SKM-1 (cell line): ENCODE results near the gene CARD11.

ENCODE experiments used
- DNase-seq: peaks from one replicate; lab custom pipeline; 2025; ENCODE audit not compliant: unreplicated experiment; lab: John Stamatoyannopoulos, UW

Gene CARD11

DNA sequence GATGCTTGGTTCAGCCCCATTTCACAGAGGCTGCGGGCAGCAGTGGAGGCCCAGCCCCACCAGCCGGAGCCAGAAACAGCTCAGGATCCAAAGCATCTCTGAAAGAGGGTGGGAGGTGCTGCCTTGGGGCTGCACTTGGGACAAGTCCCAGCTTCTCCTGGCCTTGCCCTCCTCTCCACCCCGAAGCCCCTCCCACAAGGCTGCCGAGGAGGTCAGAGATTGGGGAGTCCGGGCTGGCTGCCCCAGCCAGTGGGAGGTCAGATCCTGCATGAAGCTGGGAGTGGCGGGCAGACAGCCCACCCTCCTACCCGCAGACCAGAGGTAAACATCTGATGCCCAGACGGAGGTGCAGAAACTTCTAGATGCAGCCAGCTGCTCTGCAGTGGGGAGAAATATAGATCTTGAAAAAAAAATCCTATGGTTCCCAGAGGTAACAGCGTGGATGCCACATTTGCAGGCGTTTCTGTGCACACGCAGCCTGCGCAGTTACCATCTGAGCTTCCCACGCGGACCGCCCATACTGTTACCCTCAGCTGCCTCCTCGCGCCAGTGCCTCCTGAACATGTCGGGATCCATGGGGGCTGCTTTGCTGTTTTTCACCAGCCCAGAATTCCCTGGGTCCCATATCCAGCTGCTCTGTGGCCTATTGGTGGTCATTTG, 162.7 kb downstream of the CARD11 start:
- no peak for DNase-seq

DNA sequence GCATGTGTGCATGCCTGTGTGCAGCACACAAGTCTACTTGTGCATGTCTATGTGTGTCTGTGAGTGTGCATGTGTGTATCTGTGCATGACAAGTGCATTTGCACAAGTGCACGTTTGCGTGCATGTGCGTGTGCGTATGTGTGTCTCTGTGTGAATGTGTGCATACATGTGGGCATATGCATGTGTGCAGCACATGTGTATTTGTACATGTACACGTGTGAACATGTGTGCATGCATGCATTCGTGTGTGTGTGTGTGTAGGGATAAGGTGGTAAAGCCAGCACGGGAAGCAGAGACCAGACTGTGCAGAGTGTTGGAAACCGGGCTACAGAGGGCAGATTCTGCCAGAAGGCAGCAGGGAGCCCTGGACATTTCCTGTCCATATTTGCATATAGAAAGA, 163.6 kb downstream of the CARD11 start:
- DNase-seq, result no peak

- DNase-seq, result no peak
These were observed 164.3 kb downstream of the CARD11 start for GRCh38 chr7:2879354-2879753.

DNA sequence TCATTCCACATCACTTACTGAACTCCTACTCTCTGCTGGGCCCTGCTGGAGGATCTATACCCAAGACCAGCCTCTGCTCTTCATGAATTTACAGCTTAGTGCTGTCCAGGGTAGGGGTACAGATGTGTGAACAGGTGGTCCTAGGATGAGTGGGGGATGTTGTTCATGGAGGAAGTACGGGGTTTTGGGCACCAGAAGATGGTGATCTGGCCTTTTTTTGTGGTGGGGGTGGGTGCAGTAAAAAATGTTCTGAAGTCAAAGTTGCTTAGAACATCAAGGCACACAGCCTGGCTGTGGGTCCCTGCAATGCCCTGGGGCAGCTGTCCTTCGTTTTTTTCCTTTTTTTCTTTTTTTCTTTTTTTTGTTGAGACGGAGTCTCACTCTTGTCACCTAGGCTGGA, 165.4 kb downstream of the CARD11 start:
- no peak for DNase-seq

DNA sequence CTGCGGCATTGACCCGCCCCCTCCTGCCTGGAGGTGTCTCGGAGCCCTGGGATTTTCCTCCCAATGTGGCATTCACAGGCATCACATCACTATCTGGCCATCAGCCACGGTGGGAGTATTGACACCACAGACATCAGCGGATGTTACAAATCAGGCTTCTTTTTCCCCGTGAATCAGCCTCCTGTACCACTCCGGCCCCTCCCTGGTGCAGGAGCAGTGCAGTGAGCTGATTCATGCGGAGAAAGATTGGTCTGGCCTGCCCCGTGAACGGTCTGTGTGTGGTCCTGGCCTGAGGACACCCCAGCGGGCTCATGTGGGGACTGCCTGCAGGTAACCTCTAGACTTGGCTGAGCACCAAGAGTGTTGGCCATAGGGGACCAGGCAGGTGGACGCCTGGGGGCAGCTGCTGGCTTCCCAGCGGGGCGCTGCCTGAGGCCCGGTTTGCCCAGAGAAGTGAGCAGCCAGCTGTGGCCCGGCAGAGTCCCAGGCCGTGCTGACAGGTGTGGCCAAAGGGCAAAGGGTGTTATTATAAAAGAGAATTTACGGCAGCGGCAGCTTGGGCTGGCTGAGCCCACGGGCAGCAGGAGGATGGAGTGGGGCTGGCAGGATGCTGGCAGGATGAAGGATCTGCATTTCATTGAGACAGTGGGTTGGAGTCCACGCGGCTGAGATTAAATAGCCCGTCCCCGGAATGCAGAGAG, 167.5 kb downstream of the CARD11 start:
- no peak for DNase-seq

- DNase-seq, result no peak
These were observed 169.7 kb downstream of the CARD11 start for GRCh38 chr7:2873686-2874551.

DNA sequence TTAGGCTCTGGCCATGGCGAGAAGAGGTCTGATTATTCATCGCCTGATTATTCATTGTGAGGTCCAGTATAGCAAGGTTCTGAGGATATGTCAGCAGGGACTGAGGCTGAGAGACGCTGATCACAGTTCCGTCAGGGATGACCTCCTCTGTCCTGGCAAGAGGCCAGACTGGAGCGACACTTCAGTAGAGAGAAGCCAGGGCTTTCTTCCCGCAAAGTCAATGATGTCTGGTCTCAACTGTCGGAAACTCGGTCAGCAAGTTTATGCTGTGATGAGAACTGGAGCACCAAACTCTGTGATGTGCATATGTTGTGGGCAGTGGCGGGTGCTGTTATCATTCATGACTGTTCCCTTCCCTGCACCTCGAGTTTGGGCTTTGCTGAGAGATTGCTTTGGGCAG, 170.5 kb downstream of the CARD11 start:
- no peak for DNase-seq

DNA sequence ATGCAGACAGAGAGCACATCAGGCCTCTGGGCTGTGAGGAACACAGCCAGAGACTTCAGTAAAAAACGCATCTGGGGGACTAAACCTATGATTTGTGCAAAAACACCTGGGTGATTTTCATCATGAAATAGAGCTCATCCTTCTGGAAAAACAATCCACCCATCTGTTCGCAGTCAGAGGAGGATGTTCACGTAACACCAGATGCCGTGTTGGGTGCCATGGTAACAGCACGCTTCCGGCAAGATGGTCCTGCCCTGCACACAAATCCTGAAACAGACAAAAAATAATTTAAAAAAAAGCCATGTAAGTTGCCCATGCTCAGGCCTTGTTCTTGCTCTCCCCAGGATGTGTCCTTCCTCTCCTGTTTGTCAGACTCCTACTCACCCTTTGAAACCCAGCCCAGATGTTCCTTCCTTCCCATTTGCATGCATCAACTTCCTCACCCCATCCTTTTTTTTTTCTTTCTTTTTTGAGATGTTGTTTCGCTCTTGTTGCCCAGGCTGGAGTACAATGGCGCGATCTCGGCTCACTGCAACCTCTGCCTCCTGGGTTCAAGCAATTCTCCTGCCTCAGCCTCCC, 171.3 kb downstream of the CARD11 start:
- DNase-seq, result no peak

DNA sequence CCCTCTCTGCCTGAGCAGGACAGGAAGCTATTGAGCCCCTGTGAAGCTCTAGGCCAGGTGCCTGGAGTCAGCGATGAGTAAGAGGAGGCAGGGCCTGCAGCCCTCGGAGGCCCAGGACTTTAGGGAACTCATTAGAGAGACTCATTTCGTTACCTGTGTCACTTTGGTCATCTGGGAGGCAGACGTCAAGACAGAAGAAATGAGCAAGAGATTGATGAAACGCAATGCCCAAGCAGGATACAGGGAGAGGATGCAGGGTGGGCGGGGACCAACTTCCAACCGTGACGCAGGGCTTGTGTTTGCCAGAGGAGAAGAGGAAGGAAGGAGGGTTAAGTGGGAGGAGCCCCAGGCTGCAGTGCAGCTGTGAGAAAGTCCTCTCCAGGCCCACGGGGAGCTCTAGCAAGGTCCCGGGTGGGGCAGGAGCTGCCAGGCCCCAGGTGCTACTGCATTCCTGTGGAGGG, 173.2 kb downstream of the CARD11 start:
- no peak for DNase-seq

- DNase-seq, result no peak
These were observed 173.7 kb downstream of the CARD11 start for GRCh38 chr7:2869981-2870380.

- no peak for DNase-seq
These were observed 177.1 kb downstream of the CARD11 start for GRCh38 chr7:2866601-2867000.

GRCh38 chr7:2864999-2865670, 178.5 kb downstream of the CARD11 start:
- peak; percentile 31 for DNase-seq

DNA sequence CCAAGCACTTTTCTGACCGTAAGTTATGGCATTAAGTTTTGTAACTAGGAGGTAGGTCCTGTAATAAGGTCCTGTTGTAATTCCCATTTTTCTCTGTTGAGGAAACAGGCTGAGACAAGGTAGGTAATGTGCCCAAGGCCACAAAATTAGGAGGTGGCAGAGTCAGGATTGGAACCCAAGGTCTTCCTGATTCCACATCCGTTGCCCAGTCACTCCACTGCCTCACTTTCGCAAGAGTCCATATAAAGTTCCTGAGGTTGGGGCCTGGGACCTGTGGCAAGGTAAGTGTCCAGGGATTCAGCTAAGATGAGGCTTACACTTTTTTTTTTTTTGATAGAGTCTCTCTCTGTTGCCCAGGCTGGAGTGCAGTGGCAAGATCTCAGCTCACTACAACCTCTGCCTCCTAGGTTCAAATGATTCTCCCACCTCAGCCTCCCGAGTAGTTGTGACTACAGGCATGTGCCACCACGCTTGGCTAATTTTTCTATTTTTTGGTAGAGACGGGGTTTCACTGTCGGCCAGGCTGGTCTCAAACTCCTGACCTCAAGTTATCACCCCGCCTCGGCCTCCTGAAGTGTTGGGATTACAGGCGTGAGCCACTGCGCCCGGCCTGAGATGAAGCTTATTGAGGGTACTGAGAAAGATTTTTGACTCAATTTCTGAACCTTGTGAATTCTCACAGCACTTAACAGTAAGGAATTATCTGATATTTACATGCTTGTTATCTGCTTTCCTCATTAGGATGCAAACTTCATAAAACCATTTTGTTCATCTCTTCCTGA, 179.3 kb downstream of the CARD11 start:
- no peak for DNase-seq

DNA sequence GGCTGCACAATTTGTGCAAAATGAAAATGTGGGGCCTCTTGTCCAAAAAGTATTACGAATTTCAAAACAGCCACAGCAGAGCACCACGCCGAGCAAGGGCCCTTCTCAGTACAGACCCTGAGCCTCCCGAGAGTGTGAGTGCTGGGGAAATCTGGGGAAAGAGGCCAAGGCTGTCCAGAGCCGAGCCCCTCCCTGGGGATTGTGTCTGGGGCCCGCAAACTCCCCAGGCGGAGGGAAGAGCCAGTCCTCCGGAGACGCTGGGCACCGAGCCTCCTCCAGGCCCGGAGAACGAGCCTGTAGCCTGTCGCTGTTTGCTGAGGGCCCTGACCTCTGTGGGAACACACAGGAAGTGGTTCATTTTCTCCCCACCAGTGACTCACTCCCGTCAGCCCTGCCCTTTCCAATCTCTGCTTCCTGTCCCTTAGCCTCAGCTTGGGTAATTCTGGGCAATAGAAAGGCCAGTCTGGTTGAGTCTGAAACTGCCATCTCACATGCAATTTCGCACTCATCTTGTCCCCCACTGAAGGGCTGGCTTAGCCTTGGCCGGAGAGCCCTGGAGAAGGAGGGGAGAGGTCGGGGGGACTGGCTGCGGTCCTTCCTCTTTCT, 180.1 kb downstream of the CARD11 start:
- DNase-seq, result peak; percentile 93

- DNase-seq, result no peak
These were observed 180.8 kb downstream of the CARD11 start for GRCh38 chr7:2862831-2863361.

DNA sequence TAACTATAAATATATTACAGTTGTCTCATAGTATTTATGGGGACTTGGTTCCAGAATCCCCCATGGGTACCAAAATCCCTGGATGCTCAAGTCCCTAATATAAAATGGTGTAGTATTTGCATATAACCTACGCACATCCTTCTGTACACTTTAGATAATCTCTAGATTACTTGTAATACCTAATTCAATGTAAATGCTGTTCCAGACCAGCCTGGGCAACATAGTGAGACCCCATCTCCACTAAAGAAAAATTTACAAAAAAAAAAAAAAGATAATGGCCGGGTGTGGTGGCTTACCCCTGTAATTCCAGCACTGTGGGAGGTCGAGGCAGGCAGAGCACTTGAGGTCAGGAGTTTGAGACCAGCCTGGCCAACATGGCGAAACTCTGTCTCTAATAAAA, 182.2 kb downstream of the CARD11 start:
- DNase-seq, result no peak

GRCh38 chr7:2860627-2861133, 183.0 kb downstream of the CARD11 start:
- no peak for DNase-seq

GRCh38 chr7:2859952-2860351, 183.7 kb downstream of the CARD11 start:
- no peak for DNase-seq

GRCh38 chr7:2858621-2859020, 185.0 kb downstream of the CARD11 start:
- DNase-seq, result no peak
